HG02588 (cell line): ENCODE measurements around the gene CD8A.
"Not testable (repeated sequence)": the region's sequence is repeated elsewhere in the genome, so short reads cannot be mapped to it uniquely, and the experiment has no call there.

ENCODE experiments used
- ATAC-seq: cut with Tn5 transposase; IDR thresholded peaks from one replicate; pipeline ENCODE4 v1.9.1; 2021; ENCODE audit warnings: mild to moderate bottlenecking, moderate library complexity; ENCODE audit not compliant: unreplicated experiment

CD8A gene

GRCh38 chr2:86790676-86791572 lies at the start of gene CD8A:
CD8A (minus strand) TSS chr2:86790913; CDS start chr2:86790825, 88 bp downstream.
- ATAC-seq, result no peak

- ATAC-seq, result not testable (repeated sequence)
Measured at GRCh38 chr2:86839871-86840548, 49.3 kb upstream of the CD8A start.

GRCh38 chr2:86839455-86839854 lies 48.7 kb upstream of the CD8A start:
- not testable (repeated sequence) for ATAC-seq

- not testable (repeated sequence) for ATAC-seq
Measured at GRCh38 chr2:86837714-86838113, 47.0 kb upstream of the CD8A start.

GRCh38 chr2:86836915-86837695 lies 46.4 kb upstream of the CD8A start:
- not testable (repeated sequence) for ATAC-seq

- not testable (repeated sequence) for ATAC-seq
Measured at GRCh38 chr2:86835548-86835889, 44.8 kb upstream of the CD8A start.

- ATAC-seq, result no peak
Measured at GRCh38 chr2:86833315-86833714, 42.6 kb upstream of the CD8A start.

- ATAC-seq, result no peak
Measured at GRCh38 chr2:86832334-86833096, 41.8 kb upstream of the CD8A start.

GRCh38 chr2:86831537-86831936 lies 40.8 kb upstream of the CD8A start:
- ATAC-seq, result no peak

GRCh38 chr2:86826951-86827350 lies 36.2 kb upstream of the CD8A start:
- no peak for ATAC-seq

- no peak for ATAC-seq
Measured at GRCh38 chr2:86825693-86826381, 35.1 kb upstream of the CD8A start.

- no peak for ATAC-seq
Measured at GRCh38 chr2:86825036-86825692, 34.5 kb upstream of the CD8A start.

GRCh38 chr2:86822668-86823345 lies 32.1 kb upstream of the CD8A start:
- ATAC-seq, result no peak

GRCh38 chr2:86821842-86822241 lies 31.1 kb upstream of the CD8A start:
- ATAC-seq, result no peak

- no peak for ATAC-seq
Measured at GRCh38 chr2:86821306-86821705, 30.6 kb upstream of the CD8A start.

GRCh38 chr2:86818957-86819356 lies 28.2 kb upstream of the CD8A start:
- ATAC-seq, result no peak

- ATAC-seq, result no peak
Measured at GRCh38 chr2:86818114-86818801, 27.5 kb upstream of the CD8A start.

GRCh38 chr2:86815611-86816010 lies 24.9 kb upstream of the CD8A start:
- no peak for ATAC-seq
